Measurements from ENCODE around the gene SDHA.
"Not testable (repeated sequence)": the region's sequence is repeated elsewhere in the genome, so short reads cannot be mapped to it uniquely, and the experiment has no call there.

Gene SDHA

DNA sequence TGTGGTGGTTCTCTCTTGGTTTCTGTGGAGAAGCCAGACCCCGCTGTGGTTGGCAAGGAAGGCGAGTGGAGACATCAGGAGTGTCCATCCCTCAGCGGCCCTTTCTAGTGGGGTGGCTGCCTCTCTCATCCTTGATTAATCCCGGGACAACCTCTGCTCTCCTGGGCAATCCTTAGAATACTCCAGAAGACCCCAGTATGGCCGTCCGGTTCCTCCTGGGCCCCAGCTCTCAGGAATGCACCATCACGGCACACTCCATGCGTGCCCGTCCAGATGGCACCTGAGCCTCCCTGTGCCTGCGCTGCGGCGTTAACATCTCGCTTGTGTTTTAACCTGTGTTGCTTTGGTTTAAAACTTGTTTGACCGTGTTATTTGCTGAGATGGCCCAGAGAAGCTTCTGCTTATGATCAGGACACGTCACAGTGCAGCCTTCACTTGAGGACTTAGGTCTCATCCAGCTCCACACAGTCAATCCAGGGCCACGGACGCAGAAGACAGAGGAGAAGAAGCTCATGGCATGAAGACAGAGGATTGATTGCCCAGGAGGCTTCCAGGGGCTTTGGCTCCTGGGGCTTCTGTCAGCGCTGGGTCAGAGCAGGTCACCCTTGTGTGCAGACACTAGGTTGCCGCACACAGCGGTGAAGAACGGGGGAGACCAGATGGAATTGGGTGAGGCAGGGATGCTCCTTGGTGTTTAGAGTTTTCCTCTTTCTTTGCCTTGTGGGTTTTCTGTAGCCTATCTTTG is 82.7 kb downstream of the SDHA start:
- not testable (repeated sequence) for H3K9me3 ChIP-seq (ENCODE audit: control insufficient read depth, insufficient read depth, low read length); H3K9ac ChIP-seq (ENCODE audit: low read depth, low read length); H3K4me1 ChIP-seq (ENCODE audit: control insufficient read depth, insufficient read depth, low read length); H3K36me3 ChIP-seq (ENCODE audit: control insufficient read depth, insufficient read depth, low read length); H3K27me3 ChIP-seq (ENCODE audit: control insufficient read depth, insufficient read depth, low read length); H3K4me3 ChIP-seq (ENCODE audit: low read depth, low read length)

DNA sequence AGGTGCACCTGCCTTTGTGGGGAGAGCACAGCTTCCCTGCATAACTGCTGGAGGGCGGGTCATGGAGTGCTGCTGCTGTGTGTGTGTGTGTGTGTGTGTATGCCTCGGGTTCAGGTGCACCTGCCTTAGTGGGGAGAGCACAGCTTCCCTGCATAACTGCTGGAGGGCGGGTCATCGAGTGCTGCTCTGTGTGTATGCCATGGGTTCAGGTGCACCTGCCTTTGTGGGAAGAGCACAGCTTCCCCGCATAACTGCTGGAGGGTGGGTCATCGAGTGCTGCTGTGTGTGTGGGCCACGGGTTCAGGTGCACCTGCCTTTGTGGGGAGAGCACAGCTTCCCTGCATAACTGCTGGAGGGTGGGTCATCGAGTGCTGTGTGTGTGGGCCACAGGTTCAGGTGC is 84.3 kb downstream of the SDHA start:
- not testable (repeated sequence) for H3K36me3 ChIP-seq (ENCODE audit: control insufficient read depth, insufficient read depth, low read length); H3K9ac ChIP-seq (ENCODE audit: low read depth, low read length); H3K27me3 ChIP-seq (ENCODE audit: control insufficient read depth, insufficient read depth, low read length); H3K4me3 ChIP-seq (ENCODE audit: low read depth, low read length); H3K9me3 ChIP-seq (ENCODE audit: control insufficient read depth, insufficient read depth, low read length); H3K4me1 ChIP-seq (ENCODE audit: control insufficient read depth, insufficient read depth, low read length)

DNA sequence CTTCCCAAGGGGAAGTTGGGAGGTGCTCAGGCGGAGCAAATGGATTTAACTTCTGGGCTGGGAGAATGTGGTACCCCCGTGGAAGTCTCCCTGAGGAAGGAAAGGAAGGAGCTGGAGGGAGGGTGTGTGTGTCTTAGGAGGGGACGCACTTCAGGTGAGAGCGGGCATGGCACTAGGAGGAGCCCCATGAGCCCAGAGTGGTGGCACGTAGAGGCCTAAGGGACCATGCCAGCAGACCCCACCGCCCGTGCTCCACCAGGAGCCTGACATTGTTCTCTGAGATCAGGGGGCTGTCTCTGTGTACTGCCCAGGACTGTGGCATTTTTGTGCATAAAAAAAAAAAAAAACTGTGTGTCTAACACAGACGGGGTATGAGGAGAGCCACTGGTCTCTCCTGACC is 84.8 kb downstream of the SDHA start:
- no peaks in the 10 kb centered on the region for H3K9me3 ChIP-seq (ENCODE audit: control insufficient read depth, insufficient read depth, low read length)
- no peak overlapping the region for H3K9ac ChIP-seq (ENCODE audit: low read depth, low read length)
- no peaks in the 10 kb centered on the region for H3K27me3 ChIP-seq (ENCODE audit: control insufficient read depth, insufficient read depth, low read length)

GRCh38 chr5:303741-304140 is 85.6 kb downstream of the SDHA start:
- not testable (repeated sequence) for H3K9ac ChIP-seq (ENCODE audit: low read depth, low read length)

More for the DNA sequence above, 84.8 kb downstream of the SDHA start:
- Histone ChIP-seq H3K4me1 (ENCODE audit: control insufficient read depth, insufficient read depth, low read length) (no peaks in the 10 kb centered on the region), H3K4me3 (ENCODE audit: low read depth, low read length) (no peak overlapping the region), H3K36me3 (ENCODE audit: control insufficient read depth, insufficient read depth, low read length) (peaks cover 9% of the 10 kb centered on the region)

DNA sequence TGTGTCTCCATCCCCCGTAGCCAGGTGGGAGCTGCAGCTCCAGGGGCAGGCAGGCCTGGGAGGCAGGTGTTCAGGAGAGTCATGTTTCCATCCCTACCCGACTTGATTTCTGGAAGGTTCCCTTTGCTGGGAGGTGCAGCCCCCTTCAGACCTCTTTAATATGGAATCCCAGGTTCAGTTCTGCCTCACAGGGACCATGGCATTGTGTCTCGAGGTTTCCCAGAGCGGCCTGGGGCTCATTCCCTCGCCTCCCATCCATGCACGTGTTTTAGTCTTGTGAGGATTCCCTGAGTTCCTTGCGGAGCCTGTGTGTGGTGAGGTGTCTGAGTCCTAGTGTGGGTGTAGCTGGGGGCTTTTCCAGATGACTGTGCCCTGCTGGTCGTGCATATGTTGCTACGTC is 86.9 kb downstream of the SDHA start:
- H3K9me3 ChIP-seq (ENCODE audit: control insufficient read depth, insufficient read depth, low read length): no peaks in the 10 kb centered on the region
- H3K4me1 ChIP-seq (ENCODE audit: control insufficient read depth, insufficient read depth, low read length): no peaks in the 10 kb centered on the region
- H3K27me3 ChIP-seq (ENCODE audit: control insufficient read depth, insufficient read depth, low read length): no peaks in the 10 kb centered on the region
- no peak overlapping the region for H3K9ac ChIP-seq (ENCODE audit: low read depth, low read length)
- peaks cover 13% of the 10 kb centered on the region for H3K36me3 ChIP-seq (ENCODE audit: control insufficient read depth, insufficient read depth, low read length)
- no peak overlapping the region for H3K4me3 ChIP-seq (ENCODE audit: low read depth, low read length)

More at GRCh38 chr5:303741-304140, 85.6 kb downstream of the SDHA start:
- not testable (repeated sequence) for H3K9me3 ChIP-seq (ENCODE audit: control insufficient read depth, insufficient read depth, low read length); H3K4me1 ChIP-seq (ENCODE audit: control insufficient read depth, insufficient read depth, low read length); H3K27me3 ChIP-seq (ENCODE audit: control insufficient read depth, insufficient read depth, low read length); H3K4me3 ChIP-seq (ENCODE audit: low read depth, low read length)
- H3K36me3 ChIP-seq (ENCODE audit: control insufficient read depth, insufficient read depth, low read length): peaks cover 13% of the 10 kb centered on the region

DNA sequence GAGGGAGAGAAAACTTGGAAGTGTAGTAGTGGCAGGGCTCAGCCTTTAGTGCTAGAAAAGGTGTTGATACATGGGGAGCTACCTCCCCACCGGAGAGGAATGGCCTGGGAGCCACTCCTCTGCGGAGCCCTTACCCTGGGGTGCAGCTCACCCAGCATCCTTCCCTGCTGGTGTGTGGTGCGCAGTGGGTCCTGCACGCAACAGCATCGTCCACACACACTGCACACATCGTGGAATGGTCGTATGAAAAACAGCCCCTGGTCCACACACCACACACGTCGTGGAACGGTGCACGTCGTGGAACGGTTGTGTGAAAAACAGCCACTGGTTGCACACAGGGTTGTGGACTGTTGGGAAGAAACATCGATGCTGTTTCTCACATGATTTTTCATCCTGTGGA is 87.3 kb downstream of the SDHA start:
- peaks cover 13% of the 10 kb centered on the region for H3K36me3 ChIP-seq (ENCODE audit: control insufficient read depth, insufficient read depth, low read length)
- H3K4me3 ChIP-seq (ENCODE audit: low read depth, low read length): no peak overlapping the region
- H3K4me1 ChIP-seq (ENCODE audit: control insufficient read depth, insufficient read depth, low read length): no peaks in the 10 kb centered on the region
- no peaks in the 10 kb centered on the region for H3K9me3 ChIP-seq (ENCODE audit: control insufficient read depth, insufficient read depth, low read length)
- H3K9ac ChIP-seq (ENCODE audit: low read depth, low read length): no peak overlapping the region
- H3K27me3 ChIP-seq (ENCODE audit: control insufficient read depth, insufficient read depth, low read length): no peaks in the 10 kb centered on the region

DNA sequence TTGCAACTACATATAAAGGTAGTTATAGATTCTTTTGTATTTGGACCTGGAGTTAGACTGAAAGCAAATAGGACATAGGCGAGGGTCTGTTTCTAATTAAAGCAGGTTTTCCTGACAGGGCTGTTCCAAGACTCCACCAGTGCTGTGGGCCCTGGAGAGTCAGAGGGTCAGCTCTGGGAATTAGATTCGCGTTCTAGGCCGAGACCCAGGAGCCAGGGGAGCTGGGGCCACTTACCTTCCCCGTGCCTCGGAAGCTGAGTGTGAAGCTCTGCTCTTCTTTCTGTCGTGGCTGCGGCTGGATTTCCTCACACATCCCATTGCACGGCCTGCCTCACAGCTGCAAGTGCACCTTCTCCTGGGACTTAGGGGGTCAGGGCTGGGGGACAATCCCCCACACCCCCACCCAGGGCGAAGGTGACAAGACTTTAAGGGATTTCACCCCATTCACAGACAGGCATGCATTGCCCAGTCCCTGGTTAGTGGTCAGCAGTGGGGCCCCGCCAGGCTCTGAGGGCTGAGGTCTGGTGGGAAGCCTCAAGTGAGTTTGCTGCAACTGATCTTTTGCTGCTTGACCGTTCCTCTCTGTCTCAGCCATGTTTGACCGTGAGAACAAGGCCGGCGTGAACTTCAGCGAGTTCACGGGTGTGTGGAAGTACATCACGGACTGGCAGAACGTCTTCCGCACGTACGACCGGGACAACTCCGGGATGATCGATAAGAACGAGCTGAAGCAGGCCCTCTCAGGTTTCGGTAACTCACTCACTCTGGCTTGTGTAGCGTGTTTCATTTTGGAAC is 88.1 kb downstream of the SDHA start:
- Histone ChIP-seq H3K9me3 (ENCODE audit: control insufficient read depth, insufficient read depth, low read length) (no peaks in the 10 kb centered on the region), H3K4me3 (ENCODE audit: low read depth, low read length) (no peak overlapping the region), H3K4me1 (ENCODE audit: control insufficient read depth, insufficient read depth, low read length) (no peaks in the 10 kb centered on the region), H3K9ac (ENCODE audit: low read depth, low read length) (no peak overlapping the region), H3K36me3 (ENCODE audit: control insufficient read depth, insufficient read depth, low read length) (peaks cover 13% of the 10 kb centered on the region), H3K27me3 (ENCODE audit: control insufficient read depth, insufficient read depth, low read length) (no peaks in the 10 kb centered on the region)
